HG02642 (cell line): ENCODE data around the gene GPR21.

Experiments
- ATAC-seq: cut with Tn5 transposase; IDR thresholded peaks from one replicate; pipeline ENCODE4 v1.9.1; 2021; ENCODE audit warnings: mild to moderate bottlenecking; ENCODE audit not compliant: unreplicated experiment, poor library complexity

Gene GPR21

DNA sequence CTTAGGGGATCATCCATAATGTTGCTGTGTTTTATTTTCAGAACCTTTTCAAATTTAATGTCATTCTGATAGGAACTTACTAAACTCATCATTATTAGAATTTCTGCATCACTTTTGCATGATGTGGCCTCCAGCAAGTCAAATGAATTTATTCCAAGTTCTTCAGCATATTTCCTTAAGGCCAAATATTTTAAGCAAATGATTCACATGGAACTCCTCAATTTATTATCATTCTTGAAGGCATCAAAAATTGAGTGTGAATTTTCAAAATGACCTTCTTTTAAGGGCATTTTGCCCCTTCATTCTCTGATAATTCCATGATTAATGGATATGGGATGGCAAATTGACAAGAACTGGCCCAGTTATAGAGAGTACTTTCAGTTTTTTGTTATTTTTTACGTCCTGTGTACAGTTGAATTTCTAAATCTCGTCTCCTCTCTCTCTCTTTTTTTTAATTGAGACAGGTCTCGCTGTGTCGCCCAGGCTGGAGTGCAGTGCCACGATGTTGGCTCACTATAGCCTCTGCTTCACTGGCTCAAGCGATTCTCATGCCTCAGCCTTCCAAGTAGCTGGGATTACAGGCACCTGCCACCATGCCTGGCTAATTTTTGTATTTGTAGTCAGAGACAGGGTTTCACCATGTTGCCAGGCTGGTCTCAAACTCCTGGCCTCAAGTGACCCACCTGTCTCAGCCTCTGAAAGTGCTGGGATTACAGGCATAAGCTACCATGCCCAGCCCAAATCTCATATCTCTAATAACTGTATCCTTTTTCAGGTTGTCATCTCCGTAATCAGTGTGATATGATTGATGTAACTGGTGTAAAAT, 29.1 kb downstream of the GPR21 start:
- no peak for ATAC-seq

DNA sequence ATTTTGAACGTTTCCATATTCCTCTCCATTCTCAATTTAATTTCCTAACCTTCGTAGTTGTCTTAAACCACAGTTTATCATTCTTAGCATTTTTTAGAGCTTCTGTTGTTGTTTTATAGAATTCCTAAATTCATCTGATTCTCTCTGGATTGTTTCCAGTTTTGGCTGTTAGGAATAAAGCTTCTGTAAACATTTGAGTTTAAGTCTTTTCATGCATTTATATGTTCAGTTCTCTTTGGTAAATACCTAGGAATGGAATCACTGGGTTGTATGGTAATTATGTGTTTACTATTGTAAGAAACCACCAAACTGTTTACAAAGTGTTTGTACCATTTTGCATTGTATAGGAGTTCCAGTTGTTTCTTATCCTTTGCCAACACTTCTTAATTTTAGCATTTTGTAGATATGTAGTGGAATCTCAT, 29.7 kb downstream of the GPR21 start:
- no peak for ATAC-seq

DNA sequence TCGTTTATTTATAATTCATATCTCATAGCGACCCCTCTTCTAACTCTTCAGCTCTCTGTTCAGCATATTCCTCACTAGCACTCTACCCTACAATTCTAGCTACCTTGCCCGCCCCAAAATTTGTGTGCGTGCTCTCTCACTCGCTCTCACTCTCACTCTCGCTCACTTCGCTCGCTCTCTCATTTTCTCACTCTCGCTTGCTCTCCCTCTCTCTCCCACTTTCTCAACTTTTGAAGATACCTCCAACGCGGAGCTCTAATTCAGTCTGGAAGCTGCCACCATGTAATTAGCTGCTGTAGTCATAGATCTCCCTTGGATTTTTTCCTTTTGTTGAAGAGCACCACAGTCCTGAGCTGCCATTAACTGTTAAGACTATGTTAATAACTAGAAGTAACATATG, 30.4 kb downstream of the GPR21 start:
- ATAC-seq, result no peak

DNA sequence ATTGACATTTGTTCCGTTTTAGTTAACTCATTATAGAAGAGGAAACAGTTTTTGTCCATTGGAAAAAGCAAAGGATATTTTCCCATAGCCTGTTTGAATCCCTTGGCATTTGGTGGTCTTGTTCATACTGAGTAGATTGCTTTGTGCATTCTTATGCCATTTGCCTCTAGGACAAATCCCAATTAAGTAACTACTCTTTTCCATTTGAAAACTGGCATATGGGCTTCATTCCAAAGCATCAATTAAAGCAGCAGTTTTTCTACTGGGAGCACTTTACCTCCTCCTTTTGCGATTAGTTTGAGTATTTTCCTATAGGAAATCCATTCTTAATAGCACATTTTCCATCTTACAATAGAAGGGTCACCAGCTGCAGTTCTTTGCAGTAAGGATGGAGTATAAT, 31.2 kb downstream of the GPR21 start:
- ATAC-seq, result no peak

DNA sequence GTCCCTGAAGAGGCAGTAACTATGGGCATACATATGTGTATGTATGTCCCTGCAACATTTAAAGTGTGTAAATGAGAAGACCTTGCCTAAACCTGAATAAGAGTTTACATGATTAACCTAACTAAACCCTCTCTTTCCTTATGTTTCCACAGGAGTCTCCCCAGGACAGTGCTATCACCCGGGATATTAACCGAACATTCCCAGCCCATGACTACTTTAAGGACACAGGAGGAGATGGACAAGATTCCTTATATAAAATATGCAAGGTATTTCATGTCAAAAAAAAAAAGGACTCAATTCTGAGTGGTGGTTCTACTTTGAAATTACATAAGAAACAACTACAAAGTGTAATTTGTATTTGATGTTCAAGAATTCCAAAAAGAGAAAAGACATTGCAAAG, 31.7 kb downstream of the GPR21 start:
- no peak for ATAC-seq

DNA sequence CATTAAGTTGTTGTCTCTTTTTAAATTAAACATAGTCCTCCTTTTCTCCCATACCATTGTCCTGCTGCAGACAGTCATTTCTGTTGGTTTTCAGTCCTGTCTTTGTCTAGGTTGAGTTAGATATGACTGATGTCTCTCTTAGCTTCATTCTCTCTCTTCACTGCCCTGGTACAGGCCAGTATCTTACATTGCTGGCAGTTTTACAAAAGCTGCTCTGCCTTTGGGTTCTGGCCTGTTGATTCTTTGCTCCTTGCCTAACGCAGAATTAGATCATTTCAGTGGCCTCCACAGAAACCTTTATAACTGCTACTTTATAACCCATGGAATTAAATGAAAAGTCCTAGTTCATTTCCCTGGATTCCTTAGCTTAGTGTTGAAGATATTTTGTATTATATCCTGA, 33.7 kb downstream of the GPR21 start:
- no peak for ATAC-seq

DNA sequence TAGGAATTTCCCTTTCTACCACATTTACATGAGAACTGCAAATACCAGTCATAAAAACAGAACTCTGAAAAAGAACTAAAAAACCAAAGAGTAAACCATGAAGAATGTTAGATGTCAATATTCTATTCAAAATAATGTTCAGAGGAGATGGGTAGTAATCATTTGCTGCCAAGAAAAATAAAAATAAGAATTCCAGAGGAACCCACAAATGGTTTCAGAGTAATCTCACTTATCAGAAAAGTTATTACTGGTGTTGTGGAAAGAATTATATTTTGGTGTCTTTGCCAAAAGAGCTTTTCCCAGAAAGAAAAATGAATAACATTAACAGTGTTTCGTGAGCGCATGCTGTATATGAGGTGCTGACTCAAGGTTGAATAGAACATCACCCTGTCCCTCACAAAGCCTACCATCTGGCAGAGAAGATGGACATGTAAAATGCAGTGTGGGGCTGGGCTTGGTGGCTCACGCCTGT, 35.6 kb downstream of the GPR21 start:
- ATAC-seq, result no peak

DNA sequence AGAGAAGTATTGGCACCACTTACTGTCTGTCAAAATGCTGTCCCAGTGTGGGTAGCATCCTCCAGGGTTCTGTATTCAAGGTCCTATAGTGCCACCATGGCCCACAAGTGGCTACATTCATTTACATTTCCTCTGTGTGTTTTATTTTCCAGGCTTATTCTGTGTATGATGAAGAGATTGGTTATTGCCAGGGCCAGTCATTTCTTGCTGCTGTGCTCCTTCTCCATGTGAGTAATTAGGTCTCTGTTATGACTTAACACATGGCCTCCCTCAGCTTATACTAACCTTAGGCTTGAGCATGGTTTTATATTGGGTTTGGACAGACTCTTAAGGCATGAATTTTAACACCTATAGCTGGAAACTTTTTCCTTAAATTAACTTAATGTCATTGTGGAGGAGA, 36.7 kb downstream of the GPR21 start:
- ATAC-seq, result no peak

DNA sequence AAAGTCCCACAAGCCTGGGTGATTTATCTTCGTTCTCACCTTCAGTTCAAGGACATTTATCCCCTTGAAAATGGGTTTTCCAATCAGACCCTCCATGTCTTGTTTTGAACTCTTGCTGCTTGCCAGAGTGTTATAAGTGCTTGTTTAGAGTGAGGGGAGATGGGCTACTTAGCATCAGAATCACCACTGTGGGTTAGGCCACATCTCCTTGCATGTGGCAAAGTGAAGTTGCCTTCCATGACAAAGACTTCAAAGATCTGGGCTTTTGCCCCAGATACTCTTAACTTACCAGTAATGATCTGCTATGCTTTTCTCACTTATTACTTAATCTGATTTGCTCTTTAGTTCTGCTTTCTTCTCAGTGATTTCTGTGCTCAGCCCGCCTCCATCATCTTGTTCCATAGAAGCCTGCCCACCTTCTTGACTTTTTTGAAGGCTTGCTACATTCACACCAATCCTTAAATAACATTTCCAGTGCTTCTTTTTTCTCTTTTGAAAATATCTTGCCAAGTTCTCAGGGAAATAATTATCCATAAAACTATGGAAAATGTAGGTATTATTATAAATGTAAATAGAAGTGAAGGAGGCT, 39.0 kb downstream of the GPR21 start:
- ATAC-seq, result no peak

DNA sequence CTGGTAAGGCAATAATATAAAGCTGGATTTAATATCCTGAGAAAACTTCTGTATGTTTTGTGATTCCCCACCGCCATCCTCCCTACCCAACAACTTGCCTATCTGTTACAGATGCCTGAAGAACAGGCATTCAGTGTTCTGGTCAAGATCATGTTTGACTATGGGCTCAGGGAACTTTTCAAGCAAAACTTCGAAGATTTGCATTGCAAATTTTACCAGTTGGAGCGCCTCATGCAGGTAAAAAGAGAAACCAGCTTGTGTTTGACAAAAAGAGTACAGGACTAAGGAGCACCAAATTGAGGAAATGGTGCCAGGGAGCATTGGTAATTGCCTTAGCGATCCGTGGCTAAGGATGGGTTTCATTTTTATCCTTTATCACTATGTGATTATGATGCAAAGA, 40.0 kb downstream of the GPR21 start:
- no peak for ATAC-seq

DNA sequence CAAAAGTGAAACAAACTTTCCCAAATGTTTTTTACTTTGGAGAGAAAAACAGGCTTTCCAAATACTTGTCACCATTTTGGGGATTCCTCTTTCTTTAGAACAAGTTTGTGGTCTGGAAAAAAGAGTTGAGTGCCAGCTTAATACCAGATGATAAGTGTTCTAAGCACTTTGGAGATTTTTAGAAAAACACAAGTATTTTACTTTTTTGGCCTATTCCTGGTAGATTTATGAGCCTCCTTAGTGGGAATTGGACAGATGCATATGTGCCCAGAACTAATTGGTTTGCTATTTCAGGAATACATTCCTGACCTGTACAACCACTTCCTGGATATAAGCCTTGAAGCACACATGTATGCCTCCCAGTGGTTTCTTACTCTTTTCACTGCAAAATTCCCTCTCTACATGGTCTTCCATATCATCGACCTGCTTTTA, 40.5 kb downstream of the GPR21 start:
- no peak for ATAC-seq

DNA sequence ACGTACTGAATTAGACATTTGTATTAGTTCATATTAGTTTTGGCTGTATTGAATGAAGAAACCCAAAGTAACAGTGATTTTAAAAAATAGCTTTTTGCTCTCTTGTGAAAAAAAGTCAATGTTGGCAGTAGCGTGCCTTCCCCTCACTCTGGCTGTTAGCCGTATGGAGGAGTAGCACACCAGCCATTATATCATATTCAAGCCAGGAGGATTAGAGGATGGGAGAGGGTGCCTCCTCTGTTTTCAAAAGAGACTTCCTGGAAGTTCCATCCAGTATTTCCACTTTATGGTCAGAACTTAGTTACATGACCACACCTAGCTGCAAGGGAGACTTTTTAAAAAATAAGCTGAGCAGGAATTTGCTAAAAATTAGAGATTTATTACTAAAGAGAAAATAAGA, 41.2 kb downstream of the GPR21 start:
- ATAC-seq, result no peak

DNA sequence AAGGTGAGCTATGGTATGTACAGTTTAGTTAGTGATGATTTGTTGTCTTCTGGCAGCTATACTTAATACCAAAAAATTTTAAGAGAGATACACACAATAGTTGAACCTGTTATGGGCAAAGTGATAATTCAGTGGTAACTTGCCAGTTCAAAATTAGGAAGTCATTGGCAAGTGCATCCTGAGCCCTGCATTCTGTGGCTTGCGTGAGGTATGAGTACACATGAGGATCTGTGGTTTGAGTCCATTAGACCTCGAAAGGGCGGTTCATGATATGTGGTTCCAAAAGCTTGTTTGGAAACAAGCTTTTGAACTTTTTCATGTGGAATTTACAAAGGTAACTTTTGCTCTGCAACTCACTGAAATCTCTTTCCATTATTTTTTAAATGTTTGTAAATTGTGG, 47.0 kb downstream of the GPR21 start:
- ATAC-seq, result no peak

DNA sequence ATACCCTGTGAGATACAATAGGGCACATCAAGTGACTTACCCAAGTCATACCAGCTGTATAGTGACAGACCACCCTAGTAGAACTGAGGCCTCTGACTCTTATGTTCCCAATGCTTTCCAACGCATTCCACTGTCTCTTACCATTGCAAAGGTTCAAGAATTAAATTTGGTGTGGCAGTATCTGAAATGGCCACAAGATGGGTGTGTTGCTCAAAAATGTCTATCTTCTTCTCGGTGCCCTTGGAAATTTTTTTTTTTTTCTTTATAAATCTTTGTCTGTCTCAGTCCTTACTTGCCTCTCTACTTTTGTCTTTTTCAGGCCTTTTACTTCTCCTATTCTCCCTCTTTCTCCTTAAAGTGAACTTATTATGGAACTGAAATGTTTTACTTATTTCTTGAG, 48.4 kb downstream of the GPR21 start:
- ATAC-seq, result no peak

DNA sequence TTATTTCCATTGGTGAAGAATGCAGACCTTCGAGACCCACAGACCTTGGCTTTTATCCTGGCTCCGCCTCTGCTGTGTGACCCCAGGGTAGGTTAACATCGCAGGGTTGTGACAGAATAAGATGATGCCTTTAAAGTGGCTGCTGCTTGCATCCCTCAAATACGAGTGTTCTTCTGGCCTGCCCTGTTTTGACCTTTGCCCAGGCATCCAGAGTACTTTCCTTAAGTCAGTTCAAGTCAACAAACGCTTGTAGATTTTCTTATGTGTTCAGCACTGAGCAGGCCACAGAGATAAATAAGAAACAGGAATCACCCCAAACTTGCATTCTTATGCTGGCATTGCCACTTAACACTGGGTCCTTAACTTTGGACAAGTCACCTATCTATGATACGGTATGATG, 50.2 kb downstream of the GPR21 start:
- no peak for ATAC-seq

DNA sequence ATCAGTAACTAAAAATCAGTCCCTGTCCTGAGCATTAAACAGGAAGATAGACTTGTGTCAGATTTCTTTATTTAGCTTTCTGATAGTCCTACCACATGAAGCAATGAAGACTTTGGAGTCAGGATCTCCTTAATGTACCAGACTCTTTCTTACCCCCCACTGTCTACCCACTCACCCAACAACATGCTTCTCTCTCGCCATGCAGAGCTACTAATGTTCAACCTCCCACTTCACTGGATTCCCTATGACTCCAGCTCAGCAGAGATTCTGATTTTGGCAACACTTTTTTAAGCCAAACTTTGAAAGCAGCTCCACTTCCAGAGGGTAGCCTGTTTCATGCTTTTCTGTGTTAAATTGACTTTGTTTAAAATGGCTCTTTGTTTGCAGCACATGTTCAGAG, 50.8 kb downstream of the GPR21 start:
- no peak for ATAC-seq
